Activated naive CD4-positive, alpha-beta T cell treated with Interleukin-2 at 50 U/mL for 16 hours (primary cell): ENCODE data around the gene ZNF778.
"Not testable (repeated sequence)": the region's sequence is repeated elsewhere in the genome, so short reads cannot be mapped to it uniquely, and the experiment has no call there.

Experiments used
- DNase-seq: peaks from one replicate; pipeline ENCODE4 v3.0.0-alpha.2; 2020

Gene ZNF778

GRCh38 chr16:89257757-89258465, 40.4 kb downstream of the ZNF778 start:
- DNase-seq = no peak

GRCh38 chr16:89259901-89260300, 42.4 kb downstream of the ZNF778 start:
- DNase-seq = not testable (repeated sequence)

- no peak for DNase-seq
Observed at GRCh38 chr16:89261691-89262563, 44.4 kb downstream of the ZNF778 start.

GRCh38 chr16:89264800-89265550, 47.5 kb downstream of the ZNF778 start:
- no peak for DNase-seq

GRCh38 chr16:89265647-89266046, 48.1 kb downstream of the ZNF778 start:
- no peak for DNase-seq

GRCh38 chr16:89266521-89267134, 49.1 kb downstream of the ZNF778 start:
- DNase-seq = no peak

- DNase-seq = not testable (repeated sequence)
Observed at GRCh38 chr16:89267746-89268145, 50.2 kb downstream of the ZNF778 start.

GRCh38 chr16:89268585-89268984, 51.1 kb downstream of the ZNF778 start:
- DNase-seq = no peak

GRCh38 chr16:89268987-89269735, 51.7 kb downstream of the ZNF778 start:
- DNase-seq = no peak

GRCh38 chr16:89269805-89270665, 52.5 kb downstream of the ZNF778 start:
- no peak for DNase-seq

- DNase-seq = no peak
Observed at GRCh38 chr16:89270666-89271345, 53.3 kb downstream of the ZNF778 start.

GRCh38 chr16:89272631-89273030, 55.1 kb downstream of the ZNF778 start:
- DNase-seq = no peak

- no peak for DNase-seq
Observed at GRCh38 chr16:89273741-89274472, 56.4 kb downstream of the ZNF778 start.

- DNase-seq = no peak
Observed at GRCh38 chr16:89274561-89275283, 57.2 kb downstream of the ZNF778 start.

GRCh38 chr16:89275284-89275584, 57.7 kb downstream of the ZNF778 start:
- no peak for DNase-seq

GRCh38 chr16:89275837-89276720, 58.6 kb downstream of the ZNF778 start:
- no peak for DNase-seq

GRCh38 chr16:89277049-89277448, 59.5 kb downstream of the ZNF778 start:
- DNase-seq = no peak

GRCh38 chr16:89277641-89278341, 60.3 kb downstream of the ZNF778 start:
- DNase-seq = no peak
